Stimulated activated CD4-positive, alpha-beta T cell treated with anti-CD3 and anti-CD28 coated beads, Interleukin-15, amount 100 ng/mL, for 1 hour (primary cell): ENCODE data around the gene TOP3B.
A peak's percentile ranks its signal among the peaks of the same experiment; 100 is the strongest.
"Not testable (repeated sequence)": the region's sequence is repeated elsewhere in the genome, so short reads cannot be mapped to it uniquely, and the experiment has no call there.

Experiments used
- DNase-seq, 2 donors: peaks; one replicate each; pipeline ENCODE4 v3.0.0-alpha.2; 2020; ENCODE audit warnings: low read depth in 1 of 2, low spot score in 1 of 2

TOP3B gene

GRCh38 chr22:21945453-21946261 lies 36.9 kb downstream of the TOP3B start:
- DNase-seq, result no peak

DNA sequence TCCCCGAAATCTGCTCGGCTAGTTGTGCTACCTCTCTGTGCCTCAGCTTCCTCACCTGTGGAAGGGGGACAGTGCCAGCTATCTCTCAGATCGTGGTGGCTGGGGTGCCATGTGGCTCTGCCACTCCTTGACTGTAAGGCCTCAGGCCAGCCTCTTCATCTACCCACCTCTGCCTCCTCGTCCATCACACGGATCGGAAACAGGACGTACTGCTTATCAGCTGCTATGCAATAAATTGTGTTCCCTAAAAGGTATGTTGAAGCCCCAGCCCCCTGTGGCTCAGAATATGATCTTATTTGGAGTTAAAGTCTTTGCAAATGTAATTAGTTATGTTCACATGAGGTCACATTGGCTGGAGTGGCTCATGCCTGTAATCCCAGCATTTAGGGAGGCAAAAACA lies 37.7 kb downstream of the TOP3B start:
- no peak for DNase-seq

DNA sequence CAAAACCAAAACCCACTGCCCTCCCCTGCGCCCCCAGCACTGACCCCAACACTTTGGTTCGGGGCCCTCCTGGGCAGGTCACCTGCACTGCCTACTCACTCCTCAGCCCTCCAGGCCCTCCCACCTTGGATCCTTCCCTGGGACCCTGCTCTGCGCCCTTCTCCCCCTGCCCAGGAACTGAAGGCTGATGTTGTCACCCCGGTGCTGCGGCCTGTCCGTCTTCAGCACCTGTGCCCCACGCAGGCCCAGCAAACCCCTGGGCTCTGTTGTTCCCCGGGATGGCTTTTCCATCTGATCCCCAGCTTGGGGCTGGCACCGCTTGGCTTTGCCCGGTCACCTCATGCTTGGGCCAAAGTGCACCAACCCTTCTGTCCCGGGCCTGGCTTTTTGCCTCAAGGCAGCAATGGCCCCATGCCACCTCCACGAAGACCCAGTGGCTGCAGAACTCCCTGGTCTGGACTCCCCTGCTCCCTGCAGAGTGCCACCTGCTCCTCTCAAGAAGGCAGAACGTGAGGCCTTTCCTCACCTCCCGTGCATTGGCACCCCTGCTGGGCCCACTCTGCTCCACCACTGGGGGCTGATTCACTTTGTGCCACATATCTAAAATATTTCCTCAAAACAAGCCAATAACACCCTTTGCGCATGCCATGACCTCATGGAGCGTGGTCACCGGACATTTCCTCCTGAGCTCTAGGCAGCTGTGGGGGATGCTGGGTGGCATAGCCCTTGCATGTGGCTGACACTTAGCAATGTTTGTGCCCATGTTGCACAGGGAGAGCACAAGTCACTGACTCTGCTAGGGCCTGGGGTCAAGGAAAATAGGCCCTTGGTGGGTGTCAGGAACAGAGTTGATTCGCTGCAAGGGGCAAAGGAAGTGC lies 38.8 kb downstream of the TOP3B start:
- DNase-seq, result no peak

GRCh38 chr22:21942407-21943343 lies 39.9 kb downstream of the TOP3B start:
- DNase-seq, result no peak

- no peak for DNase-seq
Observed at GRCh38 chr22:21941921-21942320, 40.7 kb downstream of the TOP3B start.

GRCh38 chr22:21940521-21940920 lies 42.1 kb downstream of the TOP3B start:
- DNase-seq, result no peak

- not testable (repeated sequence) for DNase-seq
Observed at GRCh38 chr22:21939935-21940334, 42.7 kb downstream of the TOP3B start.

GRCh38 chr22:21939461-21939913 lies 43.1 kb downstream of the TOP3B start:
- DNase-seq, result no peak

- DNase-seq, result no peak
Observed at GRCh38 chr22:21938906-21939305, 43.7 kb downstream of the TOP3B start.

- DNase-seq, result peak; percentile 75 to 87
Observed at GRCh38 chr22:21938071-21938822, 44.3 kb downstream of the TOP3B start.

DNA sequence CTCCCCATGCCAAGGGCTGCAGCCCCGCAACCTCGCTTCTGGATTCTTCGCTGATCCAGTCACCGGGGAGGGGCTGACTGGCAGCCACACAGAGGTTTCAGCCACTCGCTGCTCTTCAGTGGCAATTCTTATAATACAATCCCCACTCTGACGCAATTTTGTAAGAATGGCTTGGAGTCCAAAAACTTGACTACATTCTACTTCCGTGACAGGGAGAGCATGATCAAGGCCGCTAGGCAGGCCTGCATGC lies 44.8 kb downstream of the TOP3B start:
- DNase-seq, result no peak

DNA sequence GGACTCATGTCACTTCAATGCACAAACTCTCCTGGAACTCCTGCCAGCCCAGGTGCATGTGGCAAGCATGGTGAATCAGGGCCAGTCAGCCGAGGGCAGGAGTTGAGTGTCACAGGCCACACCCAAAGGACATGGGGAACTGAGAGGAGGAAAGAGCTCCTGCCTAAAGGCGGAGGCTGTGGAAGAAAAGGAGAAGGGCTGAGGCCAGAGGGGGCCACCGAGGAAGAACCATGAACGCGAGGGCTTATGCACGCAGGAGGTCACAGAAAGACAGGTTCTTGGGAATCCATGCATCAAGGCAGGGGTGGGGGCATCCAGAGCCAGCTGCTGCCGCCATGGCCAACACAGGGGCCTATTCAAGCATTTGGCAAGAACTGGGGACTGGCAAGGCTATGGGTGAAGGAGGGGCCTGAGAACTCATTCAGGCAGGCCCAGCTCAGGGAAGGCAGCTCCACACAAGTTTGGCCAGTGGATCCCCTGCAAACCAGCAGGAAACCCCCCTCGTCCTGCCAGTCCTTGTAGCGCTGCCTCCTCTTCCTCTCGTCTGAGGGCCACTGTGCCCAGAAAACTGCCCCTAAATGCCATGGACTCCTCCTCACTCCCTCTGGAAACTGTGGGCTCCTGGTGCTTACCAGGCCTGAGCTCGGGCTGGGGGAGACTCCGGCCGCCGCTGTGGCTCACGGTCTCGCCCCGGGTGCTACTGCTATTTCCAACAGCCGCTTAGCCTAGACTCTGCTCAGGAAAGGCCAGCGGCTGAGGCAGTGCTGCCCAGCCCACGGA lies 45.4 kb downstream of the TOP3B start:
- DNase-seq, result no peak

GRCh38 chr22:21936151-21936775 lies 46.3 kb downstream of the TOP3B start:
- DNase-seq, result no peak

GRCh38 chr22:21933910-21934309 lies 48.7 kb downstream of the TOP3B start:
- no peak for DNase-seq

- no peak for DNase-seq
Observed at GRCh38 chr22:21933413-21933812, 49.2 kb downstream of the TOP3B start.

GRCh38 chr22:21932347-21932746 lies 50.2 kb downstream of the TOP3B start:
- no peak for DNase-seq

DNA sequence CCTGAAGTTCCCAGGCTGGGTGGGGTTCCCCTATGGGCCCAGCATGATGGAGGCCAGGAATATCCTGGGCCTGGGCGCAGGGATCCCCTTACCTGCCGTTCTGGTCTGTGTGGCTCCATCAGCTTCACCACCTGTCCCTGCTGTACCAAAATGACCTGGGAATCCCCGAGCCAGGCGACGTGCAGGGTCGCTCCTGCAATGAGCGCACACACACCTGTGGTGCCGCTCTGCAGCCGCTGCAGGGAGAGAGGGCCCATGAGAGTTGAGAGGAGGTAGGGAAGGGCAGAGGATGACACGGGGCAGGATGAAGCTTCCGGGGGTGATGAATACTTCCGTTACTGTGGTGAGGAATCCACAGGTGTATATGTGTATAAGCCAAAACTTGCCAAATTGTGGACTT lies 51.5 kb downstream of the TOP3B start:
- no peak for DNase-seq

- DNase-seq, result no peak
Observed at GRCh38 chr22:21929253-21929652, 53.3 kb downstream of the TOP3B start.

GRCh38 chr22:21928048-21928447 lies 54.5 kb downstream of the TOP3B start:
- DNase-seq, result no peak
